Body of pancreas (tissue), 4 donors: ENCODE measurements around the gene PPP1R1B.

Experiments
- POLR2A ChIP-seq, 3 donors: fragments of 450-650 bp; IDR thresholded peaks; one replicate each; pipeline ENCODE4 v1.6.1; 2016; ENCODE audit warnings: antibody characterized with exemption in 3 of 3, mild to moderate bottlenecking in 2 of 3
- TF ChIP-seq, protein P1 (sequence below), 7 experiments: fragments of 450-650 bp in 4 of 7; fragments of 200-600 bp in 3 of 7; sonication (generic) in 3 of 7; IDR thresholded peaks; one replicate each; pipeline ENCODE4 v1.5.1; 2016 to 2019; ENCODE audit warnings: antibody characterized with exemption in 7 of 7

DNA sequence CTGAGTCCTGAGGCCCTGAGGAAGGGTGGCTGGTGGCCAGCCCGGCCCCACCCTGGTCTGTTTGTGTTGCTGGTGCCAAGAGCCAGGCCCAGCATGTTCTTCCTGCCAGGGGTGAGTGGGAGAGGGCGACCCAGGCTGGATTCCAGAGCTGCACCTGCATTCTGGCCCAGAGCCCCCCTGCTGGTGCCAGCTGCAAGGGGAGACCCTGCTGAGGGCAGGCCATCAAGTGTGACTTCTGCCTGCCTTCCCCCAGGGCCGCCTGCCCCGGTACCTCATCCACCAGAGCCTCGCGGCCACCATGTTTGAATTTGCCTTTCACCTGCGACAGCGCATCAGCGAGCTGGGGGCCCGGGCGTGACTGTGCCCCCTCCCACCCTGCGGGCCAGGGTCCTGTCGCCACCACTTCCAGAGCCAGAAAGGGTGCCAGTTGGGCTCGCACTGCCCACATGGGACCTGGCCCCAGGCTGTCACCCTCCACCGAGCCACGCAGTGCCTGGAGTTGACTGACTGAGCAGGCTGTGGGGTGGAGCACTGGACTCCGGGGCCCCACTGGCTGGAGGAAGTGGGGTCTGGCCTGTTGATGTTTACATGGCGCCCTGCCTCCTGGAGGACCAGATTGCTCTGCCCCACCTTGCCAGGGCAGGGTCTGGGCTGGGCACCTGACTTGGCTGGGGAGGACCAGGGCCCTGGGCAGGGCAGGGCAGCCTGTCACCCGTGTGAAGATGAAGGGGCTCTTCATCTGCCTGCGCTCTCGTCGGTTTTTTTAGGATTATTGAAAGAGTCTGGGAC, 36.0 kb downstream of the PPP1R1B start:
- TF ChIP-seq, protein P1, sequence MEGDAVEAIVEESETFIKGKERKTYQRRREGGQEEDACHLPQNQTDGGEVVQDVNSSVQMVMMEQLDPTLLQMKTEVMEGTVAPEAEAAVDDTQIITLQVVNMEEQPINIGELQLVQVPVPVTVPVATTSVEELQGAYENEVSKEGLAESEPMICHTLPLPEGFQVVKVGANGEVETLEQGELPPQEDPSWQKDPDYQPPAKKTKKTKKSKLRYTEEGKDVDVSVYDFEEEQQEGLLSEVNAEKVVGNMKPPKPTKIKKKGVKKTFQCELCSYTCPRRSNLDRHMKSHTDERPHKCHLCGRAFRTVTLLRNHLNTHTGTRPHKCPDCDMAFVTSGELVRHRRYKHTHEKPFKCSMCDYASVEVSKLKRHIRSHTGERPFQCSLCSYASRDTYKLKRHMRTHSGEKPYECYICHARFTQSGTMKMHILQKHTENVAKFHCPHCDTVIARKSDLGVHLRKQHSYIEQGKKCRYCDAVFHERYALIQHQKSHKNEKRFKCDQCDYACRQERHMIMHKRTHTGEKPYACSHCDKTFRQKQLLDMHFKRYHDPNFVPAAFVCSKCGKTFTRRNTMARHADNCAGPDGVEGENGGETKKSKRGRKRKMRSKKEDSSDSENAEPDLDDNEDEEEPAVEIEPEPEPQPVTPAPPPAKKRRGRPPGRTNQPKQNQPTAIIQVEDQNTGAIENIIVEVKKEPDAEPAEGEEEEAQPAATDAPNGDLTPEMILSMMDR (IDR thresholded peaks at IDR 0.05): no peak
- TF ChIP-seq POLR2A (IDR thresholded peaks at IDR 0.05): no peak
